GM18507 (cell line): Measurements from ENCODE around the gene SCN9A.
"Not testable (repeated sequence)": the region's sequence is repeated elsewhere in the genome, so short reads cannot be mapped to it uniquely, and the experiment has no call there.

Experiments used
- DNase-seq: peaks from one replicate; pipeline ENCODE4 v3.0.0; 2011; ENCODE audit warnings: low read depth; ENCODE audit not compliant: insufficient read length; ENCODE audit errors: extremely low spot score
- FAIRE-seq: peaks from 2 replicates; lab custom pipeline; 2011; peaks lifted over from hg19 to GRCh38; lab: Jason Lieb, UNC

SCN9A gene

DNA sequence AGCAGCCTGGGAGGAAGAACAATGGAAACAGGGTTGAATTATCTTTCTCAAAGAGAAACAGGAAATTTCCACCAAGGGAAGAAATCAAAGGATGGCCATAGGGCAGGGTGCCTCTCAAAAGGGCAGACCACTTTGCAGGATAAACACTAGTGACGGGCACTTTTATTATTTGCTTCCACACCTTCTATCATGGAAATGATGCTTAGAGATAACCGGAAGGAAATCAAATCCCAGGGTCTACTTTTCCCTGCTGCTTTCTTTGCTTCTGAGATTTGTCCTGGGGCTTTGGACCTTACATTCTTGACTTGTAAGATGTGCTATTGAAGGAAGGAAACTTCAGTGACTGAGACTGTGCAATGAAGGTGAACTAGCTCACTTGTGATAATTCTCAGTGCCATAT, 1.1 kb upstream of the SCN9A start:
- DNase-seq (no peak), FAIRE-seq (no peak)

DNA sequence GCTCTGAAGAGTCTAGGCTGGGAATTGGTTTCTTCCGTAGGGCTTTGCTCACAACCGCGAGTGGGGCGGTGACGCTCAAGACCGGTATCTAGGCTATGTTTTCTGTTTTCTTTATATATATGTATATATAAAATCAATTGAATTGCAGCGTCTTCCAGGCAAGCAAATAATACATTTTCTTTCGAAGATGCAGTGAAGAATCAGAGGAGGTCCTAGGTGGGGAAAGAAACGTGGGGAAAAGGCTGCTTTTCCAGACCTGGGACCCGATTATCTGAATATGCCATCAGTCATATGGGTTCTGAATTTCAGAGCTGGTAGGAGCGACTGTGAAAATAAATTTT, 714 bp upstream of the SCN9A start:
- FAIRE-seq (no peak), DNase-seq (no peak)

DNA sequence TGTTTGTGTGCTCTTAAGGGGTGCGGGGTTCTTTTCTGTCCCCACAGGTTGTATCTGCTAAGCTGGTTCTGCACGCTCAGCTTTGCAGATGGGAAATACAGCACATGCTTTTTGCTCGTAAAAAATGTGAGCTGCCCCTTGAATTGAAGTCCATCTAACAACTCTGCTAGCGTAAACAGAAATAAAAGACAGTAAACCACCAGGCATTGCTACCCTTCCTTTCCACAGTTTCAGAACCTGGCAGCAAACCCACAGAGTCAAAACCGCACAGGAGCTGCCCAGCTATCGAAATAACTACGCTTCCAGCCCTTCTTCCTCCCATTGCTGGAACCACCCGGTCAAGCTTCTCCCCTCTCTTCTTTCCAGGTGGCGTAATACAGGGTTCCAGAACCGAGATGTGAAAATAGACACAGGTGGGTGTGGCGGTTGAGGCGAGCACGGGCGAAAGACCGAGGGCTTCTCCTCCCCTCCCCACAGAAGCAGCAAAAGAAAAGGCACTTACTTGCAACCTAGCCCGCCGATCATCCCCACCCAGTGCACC, 479 bp downstream of the SCN9A start:
- FAIRE-seq, result no peak
- no peak for DNase-seq

DNA sequence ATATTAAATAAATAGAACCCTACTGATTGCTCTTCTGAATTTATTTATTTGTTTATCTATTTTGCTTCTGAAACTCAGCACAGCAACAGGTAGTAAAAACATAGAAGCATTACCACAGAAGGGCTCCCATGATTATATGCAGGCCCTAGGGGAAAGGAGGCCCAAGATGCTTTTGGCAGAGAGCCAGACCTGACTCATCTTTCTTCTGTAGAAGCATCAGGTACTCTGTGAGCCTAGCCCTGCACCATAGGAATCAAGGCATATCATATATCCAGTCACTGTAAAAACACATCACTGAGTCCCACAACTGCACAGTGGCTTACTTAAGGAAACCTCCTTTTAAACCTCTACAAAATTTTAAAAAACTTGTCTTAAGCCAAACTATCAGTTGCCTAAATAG, 1.8 kb downstream of the SCN9A start:
- DNase-seq (no peak), FAIRE-seq (no peak)

DNA sequence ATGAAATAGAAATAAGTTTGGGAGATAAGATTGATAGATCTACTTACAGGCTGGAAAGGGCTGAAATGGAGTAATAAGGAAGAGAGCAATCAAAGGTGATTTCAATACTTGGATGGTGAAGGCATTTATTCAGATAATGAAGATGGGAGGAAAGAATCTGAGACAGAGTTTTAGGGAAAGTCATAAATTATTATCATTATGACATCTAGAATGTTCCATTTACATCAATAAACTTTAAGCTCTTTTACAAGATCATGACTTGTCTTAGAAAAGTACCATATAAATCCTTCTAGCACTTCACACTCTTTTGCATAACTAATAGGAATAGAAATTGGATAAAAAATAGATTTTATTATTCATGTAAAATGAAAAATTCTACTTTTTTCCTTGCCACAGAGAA, 2.2 kb downstream of the SCN9A start:
- DNase-seq (no peak), FAIRE-seq (no peak)

DNA sequence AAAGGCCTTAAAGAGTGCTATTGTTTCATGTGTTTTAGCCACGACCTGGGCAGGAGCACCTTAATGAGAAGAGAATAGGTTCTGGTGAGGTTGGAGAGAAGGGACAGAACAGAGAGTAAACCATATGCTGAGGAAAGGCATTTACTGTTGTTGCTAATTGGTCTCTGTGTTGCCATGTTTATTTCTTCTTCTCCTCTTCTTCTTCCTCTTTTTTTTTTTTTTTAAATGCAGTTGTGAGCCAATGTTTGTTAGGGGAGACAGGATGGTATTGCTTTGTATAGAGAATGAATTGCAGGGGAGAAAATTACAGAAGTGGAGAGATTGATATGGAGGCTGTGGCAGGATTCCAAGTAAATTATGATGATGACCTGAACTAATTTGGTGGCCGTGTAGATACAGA, 2.6 kb downstream of the SCN9A start:
- FAIRE-seq (no peak), DNase-seq (no peak)

DNA sequence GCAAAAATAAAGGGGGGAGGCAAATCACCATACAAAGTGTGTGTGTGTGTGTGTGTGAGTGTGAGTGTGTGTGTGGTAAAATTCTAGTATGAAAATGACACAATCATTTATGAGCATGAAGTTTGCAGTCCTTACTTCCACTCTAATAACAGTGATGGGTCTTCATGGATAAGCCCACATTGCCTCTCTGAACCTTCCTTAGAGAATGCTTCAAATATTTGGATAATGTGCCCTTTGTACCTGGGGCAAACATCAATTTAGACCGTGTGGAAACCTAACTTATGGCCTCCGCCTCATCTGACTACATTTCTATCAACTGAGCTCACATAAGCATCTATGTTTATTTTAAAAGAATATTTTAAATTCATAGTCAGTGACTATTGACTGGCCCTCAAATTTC, 3.7 kb downstream of the SCN9A start:
- FAIRE-seq, result no peak
- no peak for DNase-seq

DNA sequence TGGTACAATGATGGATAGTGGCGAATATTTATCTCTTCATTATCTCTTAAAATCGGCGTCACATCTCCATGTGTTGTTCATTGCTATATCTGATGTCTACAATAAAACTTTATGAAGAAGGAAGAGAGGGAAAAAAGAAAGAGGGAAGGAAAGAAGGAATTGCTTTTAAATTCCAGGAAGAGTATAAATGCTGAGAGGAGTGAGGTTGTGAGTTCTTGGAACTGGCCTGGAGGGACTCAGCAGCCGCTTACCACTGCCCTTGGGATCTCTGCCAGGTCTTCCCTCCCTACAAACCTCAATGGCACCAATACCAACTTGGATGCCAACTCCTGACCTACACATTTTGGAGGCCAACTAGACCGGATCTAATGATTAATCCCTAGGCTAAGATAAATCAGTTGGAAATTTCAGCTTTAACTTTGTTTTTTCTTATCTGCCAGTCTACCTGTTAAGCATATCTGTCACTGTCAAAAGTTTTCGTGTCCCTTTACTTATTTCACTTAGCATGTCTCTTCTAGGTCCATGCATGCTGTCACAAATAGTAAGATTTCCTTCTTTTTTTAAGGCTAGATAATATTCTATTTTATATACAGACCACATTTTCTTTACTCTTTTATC, 9.8 kb downstream of the SCN9A start:
- DNase-seq (no peak), FAIRE-seq (no peak)

DNA sequence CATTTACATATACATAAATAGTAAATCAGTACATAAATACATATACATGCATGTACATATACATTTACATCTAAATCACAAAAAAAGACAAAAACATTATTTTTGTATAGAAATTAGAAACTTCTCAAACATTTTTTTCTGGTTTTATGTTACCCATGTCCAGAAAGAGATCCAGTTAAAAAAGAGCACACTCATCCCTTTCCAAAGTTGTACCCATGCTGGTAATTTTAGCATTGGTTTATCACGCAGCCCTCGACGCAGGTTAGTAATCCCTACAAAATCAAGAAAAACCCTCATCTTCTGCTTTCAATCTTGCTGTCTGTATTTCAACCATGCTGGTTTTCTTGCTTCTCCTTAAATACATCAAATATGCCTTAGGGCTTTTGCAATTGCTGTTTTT, 10.5 kb downstream of the SCN9A start:
- DNase-seq (no peak), FAIRE-seq (no peak)

DNA sequence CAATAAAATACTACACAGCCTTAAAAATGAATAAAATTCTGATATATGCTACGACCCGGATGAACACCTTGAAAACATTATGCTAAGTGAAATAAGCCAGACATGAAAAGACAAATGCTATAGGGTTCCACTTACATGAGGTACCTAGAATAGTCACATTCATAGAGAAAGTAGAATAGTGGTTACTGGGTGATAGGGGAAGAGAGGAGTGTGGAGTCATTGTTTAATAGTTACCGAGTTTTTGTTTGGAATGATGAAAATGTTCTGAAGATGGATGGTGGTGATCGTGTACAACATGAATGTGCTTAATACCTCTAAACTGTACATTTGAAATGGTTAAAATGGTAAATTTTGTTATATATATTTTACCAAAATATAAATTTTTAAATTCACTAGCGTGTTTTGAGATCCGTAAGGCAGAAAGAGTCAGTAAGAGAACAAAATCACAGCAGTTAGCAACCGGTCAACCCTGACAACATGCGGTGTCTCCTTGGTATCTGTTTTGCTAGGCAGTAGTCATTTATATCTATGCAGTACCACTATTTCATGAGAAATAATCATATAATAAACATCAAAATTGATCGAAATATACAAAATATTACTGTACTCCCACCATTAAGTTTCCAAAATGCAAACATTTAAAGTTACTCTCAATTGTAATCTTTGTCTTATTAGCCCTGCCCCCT, 11.1 kb downstream of the SCN9A start:
- DNase-seq (no peak), FAIRE-seq (no peak)

DNA sequence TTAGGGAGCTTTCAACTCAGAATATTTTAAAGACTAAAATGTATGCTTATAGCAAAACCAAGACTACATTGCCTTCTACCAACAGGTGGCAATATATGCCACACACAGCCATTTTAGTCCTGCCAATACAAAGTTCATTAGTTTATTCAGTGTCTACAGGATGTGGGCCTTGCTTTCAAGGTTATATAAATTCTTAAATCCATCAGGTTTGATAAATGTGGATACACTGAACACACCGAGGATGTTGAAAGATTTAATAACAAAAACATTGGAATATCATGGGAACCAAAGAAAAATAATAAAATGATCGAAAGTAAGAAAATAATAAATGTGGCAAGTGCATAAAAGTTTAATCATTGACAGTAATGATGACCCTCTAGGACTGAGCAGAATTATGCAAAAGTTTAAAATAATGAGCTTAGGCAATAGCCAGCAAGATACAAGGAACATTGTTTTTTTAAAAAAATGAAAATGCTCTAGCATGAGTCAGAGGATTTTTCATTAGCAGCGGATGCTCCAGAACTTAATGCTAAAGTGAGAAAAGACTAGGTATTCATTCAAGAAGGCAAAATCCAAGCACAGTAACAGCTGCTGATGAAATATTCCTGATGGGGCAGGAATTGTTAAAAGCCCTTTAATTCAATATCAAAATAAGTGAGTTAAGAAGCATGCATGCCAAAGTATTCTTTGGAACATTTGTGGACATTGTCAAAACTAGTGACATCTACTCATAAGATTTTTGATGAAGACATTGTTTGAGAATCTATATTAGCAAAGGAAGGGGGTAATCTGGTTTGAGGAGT, 14.2 kb downstream of the SCN9A start:
- no peak for FAIRE-seq

DNA sequence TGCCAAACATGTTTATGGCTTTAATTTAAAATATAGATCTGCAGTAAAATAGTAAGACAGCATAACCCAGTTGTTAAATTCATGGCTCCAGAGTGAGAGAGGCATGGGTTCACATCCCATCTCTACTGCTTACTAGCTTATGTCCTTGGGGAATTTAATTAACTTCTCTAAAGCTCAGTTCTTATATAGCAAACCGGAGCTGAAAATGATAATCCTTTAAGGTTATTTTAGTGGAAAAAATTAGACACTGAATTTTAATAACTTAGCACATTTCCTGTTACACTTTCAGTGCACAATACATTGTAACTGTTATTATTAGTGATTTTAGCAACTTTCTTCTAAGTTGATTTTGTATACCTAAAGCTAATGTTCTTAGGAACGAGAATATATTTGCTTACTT, 14.8 kb downstream of the SCN9A start:
- no peak for DNase-seq
- no peak for FAIRE-seq

More for the DNA sequence above, 14.2 kb downstream of the SCN9A start:
- no peak for DNase-seq

DNA sequence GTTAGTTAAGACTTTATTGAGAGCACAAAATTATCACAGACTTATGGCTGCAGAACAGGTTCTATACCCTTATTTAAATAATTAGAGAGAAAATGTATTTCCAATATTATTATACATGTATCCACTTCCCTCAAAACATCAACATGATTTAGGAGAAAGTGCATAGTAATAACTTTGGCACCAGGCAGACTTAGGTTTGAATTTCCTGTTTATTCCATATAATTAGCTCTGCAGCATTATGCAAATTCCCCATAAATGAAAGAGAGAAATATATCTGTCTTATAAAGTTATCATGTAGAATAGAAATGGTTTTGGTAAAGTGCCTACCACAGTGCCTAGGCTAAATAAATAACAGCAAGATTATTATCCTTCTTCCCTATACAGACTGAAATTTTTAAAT, 15.3 kb downstream of the SCN9A start:
- DNase-seq, result no peak
- FAIRE-seq, result no peak

DNA sequence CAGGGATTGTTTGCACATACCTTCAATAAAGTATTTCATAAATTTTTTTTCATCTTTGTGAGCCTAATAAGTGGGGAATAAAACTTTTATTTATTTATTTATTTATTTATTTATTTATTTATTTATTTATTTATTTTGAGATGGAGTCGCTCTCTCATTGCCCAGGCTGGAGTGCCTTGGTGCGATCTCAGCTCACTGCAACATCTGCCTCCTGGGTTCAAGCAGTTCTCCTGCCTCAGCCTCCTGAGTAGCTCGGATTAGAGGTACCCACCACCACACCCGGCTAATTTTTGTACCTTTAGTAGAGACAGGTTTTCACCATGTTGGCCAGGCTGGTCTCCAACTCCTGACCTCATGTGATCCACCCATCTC, 17.8 kb downstream of the SCN9A start:
- not testable (repeated sequence) for DNase-seq, FAIRE-seq

DNA sequence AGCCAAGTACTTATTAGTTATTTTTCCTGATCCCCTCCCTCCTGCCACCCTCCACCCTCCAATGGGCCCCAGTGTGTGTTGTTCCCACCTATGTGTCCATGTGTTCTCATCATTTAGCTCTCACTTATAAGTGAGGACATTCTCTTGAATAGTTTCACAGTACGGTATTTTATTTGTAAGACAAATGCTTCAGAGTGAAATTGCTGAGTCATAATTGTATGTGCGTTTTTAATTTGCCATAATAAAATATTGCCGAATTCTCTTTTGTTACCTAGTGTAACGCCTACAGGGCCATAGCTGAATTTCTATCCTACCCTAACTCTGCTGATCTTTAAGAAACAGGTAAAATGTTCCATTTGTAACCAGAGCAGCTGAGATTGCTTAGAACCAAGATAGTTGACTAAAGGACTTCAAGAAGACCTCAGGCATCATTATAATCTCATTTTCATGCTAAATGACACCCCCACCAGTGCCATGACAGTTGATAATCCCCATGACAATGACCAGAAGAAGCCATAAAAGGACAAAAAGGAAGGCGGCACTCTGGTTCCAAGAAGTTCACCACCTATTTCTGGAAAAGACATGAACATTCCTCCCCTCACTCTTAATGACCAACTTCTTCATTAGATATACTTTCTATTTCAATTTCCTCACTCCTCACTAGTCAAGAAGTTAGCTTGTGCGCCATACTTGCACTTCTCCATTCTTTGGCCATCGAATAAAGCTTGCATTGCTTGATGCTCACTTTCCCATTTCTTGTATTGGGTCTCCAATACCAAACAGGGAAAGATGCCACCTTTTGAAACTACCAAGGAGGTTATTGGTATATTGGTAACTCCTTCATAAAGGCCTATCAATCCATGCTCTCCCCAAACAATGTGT, 18.4 kb downstream of the SCN9A start:
- FAIRE-seq (no peak), DNase-seq (no peak)

DNA sequence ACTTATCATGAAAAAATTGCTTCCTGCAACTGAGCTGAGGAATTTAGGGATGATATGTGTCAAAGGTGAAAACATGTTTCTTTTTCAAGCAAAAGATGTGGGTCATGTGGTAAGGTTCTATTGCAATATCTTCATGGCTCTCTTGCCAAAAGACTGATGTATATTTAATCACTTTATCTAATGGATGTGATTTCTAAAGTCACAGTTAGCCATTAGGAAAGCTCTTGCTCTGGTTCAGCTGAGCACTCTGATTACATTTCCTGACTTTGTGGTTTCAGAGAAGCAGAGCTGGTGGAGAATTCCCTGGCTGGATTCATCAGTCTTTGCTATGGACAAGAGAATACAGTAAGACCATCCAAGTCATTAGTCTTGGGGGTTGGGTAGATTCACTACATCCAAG, 24.4 kb downstream of the SCN9A start:
- no peak for DNase-seq
- FAIRE-seq, result no peak

DNA sequence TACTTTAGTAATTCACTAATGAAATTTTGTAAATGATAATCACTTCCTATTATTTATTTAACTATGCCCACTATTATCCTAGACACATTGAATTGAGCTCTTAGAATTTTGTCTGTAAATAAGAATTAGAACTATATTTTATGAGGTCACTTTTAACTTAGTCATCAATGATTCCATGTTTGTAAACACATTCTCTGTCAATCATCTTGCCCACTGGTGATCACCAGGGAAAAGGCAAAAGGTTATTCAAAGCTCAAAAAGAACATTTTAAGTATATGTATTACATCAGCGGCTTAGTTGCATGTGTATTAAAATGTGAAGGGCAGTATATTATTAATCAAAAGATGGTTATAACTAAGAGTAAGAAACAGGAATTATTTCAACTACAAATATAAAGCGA, 25.2 kb downstream of the SCN9A start:
- DNase-seq (no peak), FAIRE-seq (no peak)

DNA sequence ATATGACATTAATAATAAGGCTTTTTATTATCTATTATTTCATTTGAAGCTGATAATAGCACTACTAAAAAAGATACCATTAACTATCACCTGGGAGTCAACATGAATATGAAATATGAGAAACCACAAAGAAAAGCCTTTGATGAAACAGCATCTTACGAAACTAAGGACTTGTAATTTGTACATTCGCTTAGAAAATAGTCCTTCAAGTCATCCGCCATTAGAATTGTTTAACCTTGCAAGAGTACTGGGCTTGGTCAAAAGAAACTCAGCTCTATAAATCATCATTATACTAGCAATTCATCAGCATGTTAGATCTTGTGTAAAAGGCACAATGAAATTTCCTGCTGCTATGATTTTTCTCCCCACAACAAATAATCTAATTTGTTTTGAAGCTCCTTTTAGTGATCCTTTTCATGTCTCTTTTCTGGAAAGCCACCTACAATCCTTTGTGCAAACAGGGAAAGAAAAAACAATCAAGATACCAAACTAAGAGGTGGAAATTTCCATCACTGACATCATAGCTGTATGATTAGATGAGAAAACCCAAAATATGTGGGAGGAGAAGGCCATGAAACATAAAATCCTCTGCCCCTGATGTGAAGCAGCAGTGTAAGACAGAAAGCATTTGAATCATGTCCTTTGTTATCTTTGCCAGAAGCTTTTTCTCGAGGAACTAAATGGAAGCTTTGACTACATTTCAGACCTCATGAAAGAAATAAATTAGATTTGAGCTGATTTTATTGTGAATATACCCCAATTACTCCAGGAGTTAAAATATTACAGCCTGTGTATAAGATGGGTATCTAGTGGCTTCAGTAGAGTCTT, 31.2 kb downstream of the SCN9A start:
- no peak for FAIRE-seq
- DNase-seq, result no peak

DNA sequence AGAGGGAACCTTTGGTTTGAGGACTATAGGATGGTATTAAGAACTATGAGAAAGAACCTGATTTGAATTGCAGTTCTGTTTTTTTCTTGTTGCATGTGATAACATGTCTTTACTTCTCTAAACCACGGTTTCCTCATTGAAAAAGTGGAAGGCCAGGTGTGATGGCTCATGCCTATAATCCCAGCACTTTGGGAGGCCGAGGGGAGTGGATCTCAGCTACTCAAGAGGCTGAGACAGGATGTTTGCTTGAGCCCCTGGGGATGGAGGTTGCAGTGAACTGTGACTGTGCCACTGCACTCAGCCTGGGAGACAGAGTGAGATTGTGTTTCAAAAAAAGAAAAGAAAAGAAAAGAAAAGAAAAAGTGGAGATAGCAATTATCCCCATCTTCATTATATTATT, 32.3 kb downstream of the SCN9A start:
- no peak for DNase-seq
- FAIRE-seq, result no peak
